NK-92 (cell line): ENCODE data around the gene PSPH.

Experiments used
- DNase-seq: peaks from one replicate; lab custom pipeline; 2025; ENCODE audit not compliant: unreplicated experiment; lab: John Stamatoyannopoulos, UW

The PSPH gene

GRCh38 chr7:56007167-56007652 is 44.0 kb downstream of the PSPH start:
- DNase-seq = no peak

- DNase-seq = no peak
These were observed 47.5 kb downstream of the PSPH start for GRCh38 chr7:56003749-56004148.

- no peak for DNase-seq
These were observed 54.3 kb downstream of the PSPH start for GRCh38 chr7:55996856-55997500.

GRCh38 chr7:55992346-55992745 is 58.9 kb downstream of the PSPH start:
- DNase-seq = no peak

GRCh38 chr7:55983537-55983936 is 67.7 kb downstream of the PSPH start:
- DNase-seq = no peak

GRCh38 chr7:55980266-55980665 is 71.0 kb downstream of the PSPH start:
- no peak for DNase-seq

GRCh38 chr7:55977831-55978230 is 73.4 kb downstream of the PSPH start:
- DNase-seq = no peak

- DNase-seq = no peak
These were observed 75.1 kb downstream of the PSPH start for GRCh38 chr7:55975988-55976633.

GRCh38 chr7:55973747-55974250 is 77.4 kb downstream of the PSPH start:
- DNase-seq = no peak

GRCh38 chr7:55970978-55971377 is 80.3 kb downstream of the PSPH start:
- DNase-seq = no peak

- no peak for DNase-seq
These were observed 80.7 kb downstream of the PSPH start for GRCh38 chr7:55970561-55970960.

GRCh38 chr7:55969391-55969790 is 81.9 kb downstream of the PSPH start:
- no peak for DNase-seq

GRCh38 chr7:55966851-55967250 is 84.4 kb downstream of the PSPH start:
- no peak for DNase-seq

GRCh38 chr7:55965805-55966421 is 85.3 kb downstream of the PSPH start:
- no peak for DNase-seq

- DNase-seq = no peak
These were observed 86.2 kb downstream of the PSPH start for GRCh38 chr7:55965100-55965470.

- no peak for DNase-seq
These were observed 86.8 kb downstream of the PSPH start, which contains the start of gene NIPSNAP2 for GRCh38 chr7:55964261-55965099. NIPSNAP2 (plus strand) TSS chr7:55964585; CDS start chr7:55964610, 25 bp downstream.

- no peak for DNase-seq
These were observed 87.6 kb downstream of the PSPH start for GRCh38 chr7:55963584-55964168.

- no peak for DNase-seq
These were observed 89.2 kb downstream of the PSPH start for GRCh38 chr7:55962014-55962413.
